GM23338 (cell line): ENCODE results near the gene RGS8. TPM values are rescaled to one million over a fixed set of nuclear protein-coding genes. Genes with fewer than 3 reads are reported as not detected.

Experiments used
- ATAC-seq: fragments of 200-7000 bp; cut with Tn5 transposase; 3 replicates; pipeline ENCODE4 v1.9.1; 2020
- DNase-seq: peaks from one replicate; pipeline ENCODE4 v3.0.0-alpha.2; 2015; ENCODE audit warnings: low spot score
- H2AFZ ChIP-seq: fragments of 200-600 bp; sonication (generic); 2 replicates; pipeline ENCODE4 v1.8.0; 2016; ENCODE audit warnings: antibody characterized with exemption, mild to moderate bottlenecking, moderate library complexity
- H3F3A ChIP-seq: fragments of 200-600 bp; sonication (generic); replicated peaks from 2 replicates; pipeline ENCODE4 v1.8.0; 2017; ENCODE audit warnings: antibody characterized with exemption, mixed run types, low read depth
- H3K27ac ChIP-seq: fragments of 200-600 bp; sonication (generic); 2 replicates; pipeline ENCODE4 v1.6.1; 2016; ENCODE audit warnings: low read depth
- H3K27me3 ChIP-seq: fragments of 200-600 bp; sonication (generic); 2 replicates; pipeline ENCODE4 v1.8.0; 2016; ENCODE audit warnings: mild to moderate bottlenecking, mixed run types, moderate library complexity; ENCODE audit not compliant: insufficient read depth
- H3K36me3 ChIP-seq: fragments of 200-600 bp; sonication (generic); 2 replicates; pipeline ENCODE4 v1.8.0; 2016; ENCODE audit warnings: mild to moderate bottlenecking; ENCODE audit not compliant: insufficient read depth
- H3K4me1 ChIP-seq: fragments of 200-600 bp; sonication (generic); 2 replicates; pipeline ENCODE4 v1.8.0; 2016; ENCODE audit warnings: mild to moderate bottlenecking, moderate library complexity; ENCODE audit not compliant: insufficient read depth
- H3K4me2 ChIP-seq: fragments of 200-600 bp; sonication (generic); 2 replicates; pipeline ENCODE4 v1.7.1; 2017; ENCODE audit warnings: mixed run types
- H3K4me3 ChIP-seq: fragments of 200-600 bp; sonication (generic); 2 replicates; pipeline ENCODE4 v1.6.1; 2016; ENCODE audit warnings: mixed run types
- H3K79me2 ChIP-seq: fragments of 200-600 bp; sonication (generic); replicated peaks from 2 replicates; pipeline ENCODE4 v1.8.0; 2017; ENCODE audit warnings: mild to moderate bottlenecking; ENCODE audit not compliant: insufficient read depth
- H3K9me2 ChIP-seq: fragments of 200-600 bp; sonication (generic); 2 replicates; pipeline ENCODE4 v1.8.0; 2017; ENCODE audit not compliant: insufficient read depth
- H4K20me1 ChIP-seq: fragments of 200-600 bp; sonication (generic); replicated peaks from 2 replicates; pipeline ENCODE4 v1.8.0; 2017; ENCODE audit warnings: mild to moderate bottlenecking; ENCODE audit not compliant: insufficient read depth
- H3K27ac Mint-ChIP-seq: 2 replicates; pipeline ENCODE4 v1.8.0; 2020; ENCODE audit warnings: inconsistent platforms, mild to moderate bottlenecking, moderate library complexity, mixed read lengths
- H3K27me3 Mint-ChIP-seq: 3 replicates; pipeline ENCODE4 v1.8.0; 2022; ENCODE audit warnings: low read depth, mild to moderate bottlenecking, moderate library complexity, mixed read lengths, inconsistent platforms; ENCODE audit not compliant: insufficient read depth, poor library complexity
- H3K36me3 Mint-ChIP-seq: 3 replicates; pipeline ENCODE4 v1.8.0; 2021; ENCODE audit warnings: low read depth, mild to moderate bottlenecking, inconsistent platforms, moderate library complexity, mixed read lengths
- H3K4me1 Mint-ChIP-seq: 3 replicates; pipeline ENCODE4 v1.8.0; 2020; ENCODE audit warnings: mild to moderate bottlenecking, inconsistent platforms, mixed read lengths
- H3K4me3 Mint-ChIP-seq: 3 replicates; pipeline ENCODE4 v1.8.0; 2021; ENCODE audit warnings: moderate library complexity, mild to moderate bottlenecking, inconsistent platforms, mixed read lengths
- H3K9me3 Mint-ChIP-seq: 3 replicates; pipeline ENCODE4 v1.8.0; 2020; ENCODE audit warnings: moderate library complexity, mild to moderate bottlenecking, inconsistent platforms, mixed read lengths
- CTCF ChIP-seq, 2 experiments: fragments of 200-600 bp in 1 of 2; sonication (generic) in 1 of 2; conservative IDR thresholded peaks; 2 replicates each; pipeline versions ENCODE4 v1.5.1 to v1.6.1; 2016 to 2017; ENCODE audit warnings: antibody characterized with exemption in 2 of 2, low read depth in 2 of 2, mild to moderate bottlenecking in 2 of 2, moderate library complexity in 1 of 2
- ETS1 ChIP-seq: IDR thresholded peaks from 2 replicates; pipeline ENCODE4 v1.6.1; 2016; ENCODE audit warnings: antibody characterized with exemption
- JUNB ChIP-seq: IDR thresholded peaks from one replicate; pipeline ENCODE4 v1.6.1; 2016; ENCODE audit warnings: antibody characterized with exemption; ENCODE audit not compliant: unreplicated experiment
- POLR2AphosphoS5 ChIP-seq: IDR thresholded peaks from 2 replicates; pipeline ENCODE4 v1.6.1; 2016; ENCODE audit warnings: antibody characterized with exemption, low read depth
- REST ChIP-seq: IDR thresholded peaks from one replicate; pipeline ENCODE4 v1.6.1; 2018; ENCODE audit warnings: antibody characterized with exemption; ENCODE audit not compliant: unreplicated experiment
- ZNF114 ChIP-seq: fragments of 250-450 bp; sonication (Bioruptor Pico); IDR thresholded peaks from 2 replicates; pipeline ENCODE4 v1.5.0; 2020; ENCODE audit warnings: mild to moderate bottlenecking, moderate library complexity
- ZNF331 ChIP-seq: fragments of 250-450 bp; sonication (Bioruptor Pico); IDR thresholded peaks from 2 replicates; pipeline ENCODE4 v1.5.0; 2020; ENCODE audit warnings: low read depth, mild to moderate bottlenecking, moderate library complexity
- polyA plus RNA-seq: library from polyadenylated mRNA; unstranded; fragments of >200 nt; fragmentation: Nextera tagmentation; extraction: Ambion mirVana; gene quantifications from 2 replicates; pipeline ENCODE4 v1.2.1, GENCODE V29; 2016
- total RNA-seq: library from RNA; depleted of rRNA; stranded (reverse); fragments of >200 nt; shearing (Covaris generic); gene quantifications from 2 replicates; pipeline ENCODE4 v1.2.3, GENCODE V29; 2014

The RGS8 gene
- total and polyA plus RNA-seq, 2 experiments from 2014 or later = 0.06 to 2.5 TPM

- TF ChIP-seq REST (no peak), JUNB (no peak), ZNF114 (CRISPR knock-in tag) (no peak), POLR2AphosphoS5 (no peak), ZNF331 (CRISPR knock-in tag) (no peak)
Measured at GRCh38 chr1:182721525-182721924, 37.1 kb upstream of the RGS8 start (continued).

GRCh38 chr1:182720463-182720862, 36.1 kb upstream of the RGS8 start:
- no peaks in the 10 kb centered on the region for H3K9me3 Mint-ChIP-seq
- DNase-seq = peak; percentile 42

More at GRCh38 chr1:182720463-182720862, 36.1 kb upstream of the RGS8 start:
- TF ChIP-seq ETS1 = no peak
- TF ChIP-seq CTCF (conservative IDR thresholded peaks at IDR 0.05; ENCODE audit: low read depth in 2 of 2) = peak; percentile 14 to 44; a peak in 2 of 4 replicates
- Histone ChIP-seq H3K4me1 (peaks cover 13% of the 10 kb centered on the region; the same call in 1 of the 2 replicates), H3F3A (no peaks in the 10 kb centered on the region), H3K4me2 (no peak overlapping the region), H3K36me3 (no peaks in the 10 kb centered on the region), H2AFZ (no peak overlapping the region), H3K4me3 (no peak overlapping the region), H3K9me2 (0 out of 2 replicates have a peak, but pooled peaks cover 3% of the 10 kb centered on the region), H4K20me1 (no peaks in the 10 kb centered on the region), H3K79me2 (no peaks in the 10 kb centered on the region), H3K27me3 (no peaks in the 10 kb centered on the region), H3K27ac (no peak overlapping the region)
- Mint-ChIP-seq H3K4me3 (no peak overlapping the region), H3K36me3 (no peaks in the 10 kb centered on the region), H3K27me3 (no peaks in the 10 kb centered on the region), H3K27ac (no peak overlapping the region), H3K4me1 (peaks cover 9% of the 10 kb centered on the region)
- peak; percentile 86 for ATAC-seq
